Ishikawa (cell line): ENCODE data around the gene DAG1.

Source experiments
- CREB1 ChIP-seq: IDR thresholded peaks from 2 replicates; pipeline ENCODE4 v1.6.1; 2012; ENCODE audit warnings: low read depth
- EP300 ChIP-seq: IDR thresholded peaks from 2 replicates; pipeline ENCODE4 v1.6.1; 2012; ENCODE audit warnings: borderline replicate concordance
- RAD21 ChIP-seq: IDR thresholded peaks from 2 replicates; pipeline ENCODE4 v1.6.1; 2012; ENCODE audit warnings: low read depth
- TAF1 ChIP-seq: IDR thresholded peaks from 2 replicates; pipeline ENCODE4 v1.6.1; 2012; ENCODE audit warnings: low read depth, mild to moderate bottlenecking
- TEAD4 ChIP-seq: IDR thresholded peaks from 2 replicates; pipeline ENCODE4 v1.6.1; 2012
- YY1 ChIP-seq: IDR thresholded peaks from 2 replicates; pipeline ENCODE4 v1.6.1; 2012; ENCODE audit warnings: low read depth

DNA sequence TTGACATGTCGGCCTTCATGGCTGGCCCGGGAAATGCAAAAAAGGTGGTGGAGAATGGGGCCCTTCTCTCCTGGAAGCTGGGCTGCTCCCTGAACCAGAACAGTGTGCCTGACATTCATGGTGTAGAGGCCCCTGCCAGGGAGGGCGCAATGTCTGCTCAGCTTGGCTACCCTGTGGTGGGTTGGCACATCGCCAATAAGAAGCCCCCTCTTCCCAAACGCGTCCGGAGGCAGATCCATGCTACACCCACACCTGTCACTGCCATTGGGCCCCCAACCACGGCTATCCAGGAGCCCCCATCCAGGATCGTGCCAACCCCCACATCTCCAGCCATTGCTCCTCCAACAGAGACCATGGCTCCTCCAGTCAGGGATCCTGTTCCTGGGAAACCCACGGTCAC is 61.2 kb downstream of the DAG1 start:
- no peak for TF ChIP-seq CREB1
- TF ChIP-seq TAF1, result no peak
- TF ChIP-seq EP300, result no peak
- no peak for TF ChIP-seq TEAD4
- no peak for TF ChIP-seq YY1
- TF ChIP-seq RAD21, result no peak
